IMR-90 (cell line): Measurements from ENCODE around the gene CDH23. TPM values are rescaled to one million over a fixed set of nuclear protein-coding genes. Genes with fewer than 3 reads are reported as not detected.

Source experiments
- ATAC-seq: fragments of 200-7000 bp; cut with Tn5 transposase; 2 replicates; pipeline ENCODE4 v1.9.1; 2020; ENCODE audit warnings: low read depth, mild to moderate bottlenecking, moderate library complexity
- BruUV-seq: library from RNA; stranded (reverse); fragments of 400-500 nt; replicated peaks from 2 replicates; lab custom pipeline; 2021; lab: Mats Ljungman, UMichigan
- CTCF ChIA-PET: fragments of 300-600 bp; formaldehyde crosslinking; extraction: SDS; loops from one replicate; lab custom pipeline; 2021; ENCODE audit warnings: antibody characterized with exemption; lab: Yijun Ruan, JAX
- POLR2A ChIA-PET: fragments of 300-600 bp; sonication (Branson Sonifier 250); formaldehyde crosslinking; loops from one replicate; lab custom pipeline; 2022; ENCODE audit warnings: antibody characterized with exemption; ENCODE audit not compliant: unreplicated experiment; lab: Charles Lee
- DNase-seq: peaks from one replicate; pipeline ENCODE4 v3.0.0; 2013
- H2AFZ ChIP-seq: replicated peaks from 2 replicates; pipeline ENCODE3; 2013; ENCODE audit warnings: low read length, mild to moderate bottlenecking; ENCODE audit not compliant: poor library complexity
- H2AK5ac ChIP-seq: 2 replicates; pipeline ENCODE4 v1.6.1; 2013; ENCODE audit warnings: low read depth, low read length, inconsistent platforms
- H2AK9ac ChIP-seq: replicated peaks from 2 replicates; pipeline ENCODE3; 2013; ENCODE audit warnings: mild to moderate bottlenecking, low read depth, low read length, moderate library complexity; ENCODE audit not compliant: poor library complexity
- H2BK120ac ChIP-seq: 2 replicates; pipeline ENCODE4 v1.6.1; 2013; ENCODE audit warnings: low read depth, low read length, inconsistent platforms
- H2BK15ac ChIP-seq: 3 replicates; pipeline ENCODE4 v1.6.1; 2013; ENCODE audit warnings: low read depth, low read length, inconsistent platforms
- H2BK20ac ChIP-seq: 2 replicates; pipeline ENCODE4 v1.6.1; 2013; ENCODE audit warnings: low read depth, mild to moderate bottlenecking, inconsistent platforms, low read length, moderate library complexity
- H2BK5ac ChIP-seq: 2 replicates; pipeline ENCODE4 v1.6.1; 2013; ENCODE audit warnings: mild to moderate bottlenecking, low read depth, low read length, inconsistent platforms; ENCODE audit not compliant: poor library complexity, severe bottlenecking
- H3K14ac ChIP-seq: replicated peaks from 2 replicates; pipeline ENCODE4 v1.6.1; 2013; ENCODE audit warnings: low read depth, low read length, inconsistent platforms
- H3K18ac ChIP-seq: 2 replicates; pipeline ENCODE4 v1.6.1; 2013; ENCODE audit warnings: low read depth, low read length, control low read depth
- H3K23ac ChIP-seq: 2 replicates; pipeline ENCODE4 v1.6.1; 2013; ENCODE audit warnings: low read depth, low read length, inconsistent platforms
- H3K27ac ChIP-seq: 2 replicates; pipeline ENCODE4 v1.5.1; 2013; ENCODE audit warnings: mild to moderate bottlenecking, control low read depth, low read length; ENCODE audit not compliant: insufficient read depth
- H3K27me3 ChIP-seq: 2 replicates; pipeline ENCODE4 v1.6.1; 2013; ENCODE audit warnings: low read length; ENCODE audit not compliant: control insufficient read depth, insufficient read depth
- H3K36me3 ChIP-seq: 2 replicates; pipeline ENCODE4 v1.6.1; 2013; ENCODE audit warnings: low read length, mixed read lengths; ENCODE audit not compliant: control insufficient read depth, insufficient read depth
- H3K4ac ChIP-seq: 2 replicates; pipeline ENCODE4 v1.6.1; 2013; ENCODE audit warnings: low read depth, low read length, inconsistent platforms
- H3K4me1 ChIP-seq: 2 replicates; pipeline ENCODE4 v1.6.1; 2013; ENCODE audit warnings: low read length, mixed read lengths; ENCODE audit not compliant: control insufficient read depth, insufficient read depth
- H3K4me2 ChIP-seq: 2 replicates; pipeline ENCODE4 v1.6.1; 2013; ENCODE audit warnings: low read depth, mild to moderate bottlenecking, control low read depth, low read length, moderate library complexity
- H3K4me3 ChIP-seq: 2 replicates; pipeline ENCODE4 v1.5.1; 2013; ENCODE audit warnings: low read depth, mild to moderate bottlenecking, control low read depth, low read length, moderate library complexity; ENCODE audit not compliant: insufficient read depth
- H3K56ac ChIP-seq: 2 replicates; pipeline ENCODE4 v1.6.1; 2013; ENCODE audit warnings: low read length, inconsistent platforms; ENCODE audit not compliant: insufficient read depth; ENCODE audit errors: extremely low read depth
- H3K79me1 ChIP-seq, 2 experiments: 2 replicates each; pipeline ENCODE4 v1.6.1; 2013; ENCODE audit warnings: low read length in 2 of 2, inconsistent platforms in 1 of 2, low read depth in 1 of 2
- H3K9ac ChIP-seq: 2 replicates; pipeline ENCODE4 v1.6.1; 2013; ENCODE audit warnings: low read depth, low read length, control low read depth
- H3K9me1 ChIP-seq: 2 replicates; pipeline ENCODE4 v1.6.1; 2013; ENCODE audit warnings: low read length, inconsistent platforms; ENCODE audit not compliant: insufficient read depth
- H3K9me3 ChIP-seq: 2 replicates; pipeline ENCODE4 v1.6.1; 2013; ENCODE audit warnings: low read length; ENCODE audit not compliant: control insufficient read depth, insufficient read depth
- H4K20me1 ChIP-seq: 2 replicates; pipeline ENCODE4 v1.6.1; 2013; ENCODE audit warnings: low read length, inconsistent platforms; ENCODE audit not compliant: insufficient read depth
- H4K5ac ChIP-seq: 2 replicates; pipeline ENCODE4 v1.6.1; 2013; ENCODE audit warnings: mild to moderate bottlenecking, low read depth, low read length, control low read depth
- H4K8ac ChIP-seq, 2 experiments: 2 replicates each; pipeline ENCODE4 v1.6.1; 2013; ENCODE audit warnings: low read depth in 2 of 2, low read length in 2 of 2, control low read depth in 1 of 2, inconsistent platforms in 1 of 2
- H4K91ac ChIP-seq: 2 replicates; pipeline ENCODE4 v1.6.1; 2013; ENCODE audit warnings: low read depth, low read length, inconsistent platforms; ENCODE audit not compliant: insufficient read depth
- CEBPB ChIP-seq: IDR thresholded peaks from 2 replicates; pipeline ENCODE4 v1.6.1; 2012; ENCODE audit warnings: low read depth, low read length, improper control_type of control experiment
- whole genome bisulfite sequencing, 2 experiments: methylation state at CpG; one replicate each; pipeline versions ENCODE4 v1.1.5 to v1.1.7; 2013; ENCODE audit warnings: missing lambda C conversion rate in 2 of 2; ENCODE audit not compliant: insufficient read length in 1 of 2; ENCODE audit errors: extremely low coverage in 2 of 2; 5-methylcytosine and 5-hydroxymethylcytosine counted together
- dilution Hi-C: fragments of 300-500 bp; cut with HindIII; formaldehyde crosslinking; loops from one replicate; pipeline ENCODE4 v1.14.3; 2018; ENCODE audit warnings: low sequenced_read_pairs; ENCODE audit not compliant: unreplicated experiment
- in situ Hi-C: fragments of 300-500 bp; cut with MboI; formaldehyde crosslinking; loops from 3 replicates; pipeline ENCODE4 v1.14.3; 2019; ENCODE audit warnings: low sequenced_read_pairs, inconsistent platforms, mixed read lengths
- intact Hi-C: fragments of 100-400 bp; cut with micrococcal nuclease; formaldehyde crosslinking; loops from 2 replicates; pipeline ENCODE4 v1.10.0; 2022
- polyA plus RNA-seq, 3 experiments: library from polyadenylated mRNA; depleted of rRNA; stranded (reverse); fragments of >200 nt; gene quantifications; 2 replicates each; pipeline ENCODE4 v1.2.3, GENCODE V29; 2012; ENCODE audit warnings: low replicate concordance in 1 of 3
- total RNA-seq: library from RNA; depleted of rRNA; stranded (reverse); fragments of >200 nt; gene quantifications from 2 replicates; pipeline ENCODE4 v1.2.3, GENCODE V29; 2012
- TF ChIP-seq, protein P1 (sequence below): fragments of 150-350 bp; IDR thresholded peaks from 2 replicates; pipeline ENCODE4 v1.6.1; 2016; ENCODE audit warnings: low read depth, mild to moderate bottlenecking, low read length, moderate library complexity, borderline replicate concordance

Gene CDH23
- total and polyA plus RNA-seq, 2 of the 4 experiments (the other 2 are of a cell fraction) = under 0.01 to 0.03 TPM

DNA sequence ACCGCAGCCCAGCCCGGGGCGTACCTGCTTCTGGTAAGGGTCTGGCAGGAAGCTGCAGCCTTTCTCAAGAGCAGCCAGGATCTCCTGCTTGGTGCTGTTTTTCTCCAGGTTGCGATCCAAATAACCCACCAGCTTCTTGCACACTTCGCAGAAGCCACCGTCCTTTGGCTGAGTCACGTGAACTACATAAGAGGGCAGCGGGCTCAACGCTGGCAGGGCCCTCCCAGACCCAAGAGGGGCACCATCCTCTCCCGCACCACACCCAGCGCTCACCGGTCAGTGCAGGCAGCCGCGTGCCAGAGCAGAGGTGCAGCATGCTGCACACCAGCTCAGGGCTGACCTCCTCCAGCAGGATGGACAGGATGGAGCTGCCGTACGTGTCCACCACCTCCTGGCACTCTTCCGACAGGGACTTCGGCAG is 422.7 kb downstream of the CDH23 start (continued):
- TF ChIP-seq CEBPB = no peak

DNA sequence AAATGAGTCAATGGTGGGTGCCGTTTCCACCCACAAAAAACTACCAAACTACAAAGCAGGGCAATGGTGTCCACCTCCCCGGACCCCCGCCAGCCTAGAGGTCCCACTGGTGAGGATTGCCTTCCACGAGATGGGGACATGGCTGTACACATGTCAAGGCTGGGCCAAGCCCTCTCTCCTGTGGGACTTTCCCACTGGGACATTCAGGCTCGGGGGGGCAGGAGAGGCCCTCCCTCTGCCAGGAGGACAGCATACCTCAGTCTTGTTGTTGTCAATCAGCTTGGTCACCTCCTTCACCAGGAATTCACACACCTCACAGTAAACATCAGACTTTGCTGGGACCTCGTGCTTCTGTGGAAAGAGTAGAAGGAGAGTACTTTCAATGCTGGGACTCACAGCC is 423.3 kb downstream of the CDH23 start:
- H3K79me1 ChIP-seq = peaks cover 4 to 11% of the 10 kb centered on the region in 2 experiments; a peak in 3 of 4 replicates
- no peak overlapping the region for H2AFZ ChIP-seq
- no peak overlapping the region for H2BK120ac ChIP-seq
- no peak overlapping the region for H4K8ac ChIP-seq
- no peak overlapping the region for H3K23ac ChIP-seq
- H3K27me3 ChIP-seq = no peaks in the 10 kb centered on the region
- CTCF ChIA-PET = no interaction called here
- no peak overlapping the region for H3K4me2 ChIP-seq
- no peak overlapping the region for H3K18ac ChIP-seq
- ATAC-seq = no peak
- dilution Hi-C loops (no loop called here), in situ Hi-C loops (loop anchor here (10.0 kb wide), 2 partner anchors 435 to 505 kb away; partner anchors contain the start of gene SLC29A3), intact Hi-C loops (no loop called here)
- H2BK5ac ChIP-seq = no peak overlapping the region
- H3K9me3 ChIP-seq = no peaks in the 10 kb centered on the region
- H4K91ac ChIP-seq = no peak overlapping the region
- H3K36me3 ChIP-seq = peaks cover 77% of the 10 kb centered on the region
- DNase-seq = no peak
- no peak overlapping the region for H3K27ac ChIP-seq
- no peak overlapping the region for H2AK5ac ChIP-seq
- H3K9me1 ChIP-seq = peaks cover 3% of the 10 kb centered on the region; the same call in 1 of the 2 replicates
- H4K5ac ChIP-seq = no peak overlapping the region
- H3K9ac ChIP-seq = no peak overlapping the region
- no TSS peak for BruUV-seq
- H2AK9ac ChIP-seq = no peak overlapping the region
- H3K4me3 ChIP-seq = no peak overlapping the region
- H3K4me1 ChIP-seq = no peaks in the 10 kb centered on the region
- no peak overlapping the region for H2BK20ac ChIP-seq
- no peak overlapping the region for H3K56ac ChIP-seq
- TF ChIP-seq, protein P1, sequence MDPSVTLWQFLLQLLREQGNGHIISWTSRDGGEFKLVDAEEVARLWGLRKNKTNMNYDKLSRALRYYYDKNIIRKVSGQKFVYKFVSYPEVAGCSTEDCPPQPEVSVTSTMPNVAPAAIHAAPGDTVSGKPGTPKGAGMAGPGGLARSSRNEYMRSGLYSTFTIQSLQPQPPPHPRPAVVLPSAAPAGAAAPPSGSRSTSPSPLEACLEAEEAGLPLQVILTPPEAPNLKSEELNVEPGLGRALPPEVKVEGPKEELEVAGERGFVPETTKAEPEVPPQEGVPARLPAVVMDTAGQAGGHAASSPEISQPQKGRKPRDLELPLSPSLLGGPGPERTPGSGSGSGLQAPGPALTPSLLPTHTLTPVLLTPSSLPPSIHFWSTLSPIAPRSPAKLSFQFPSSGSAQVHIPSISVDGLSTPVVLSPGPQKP = no peak
- POLR2A ChIA-PET = no interaction called here
- no peak overlapping the region for H3K4ac ChIP-seq
- 100% methylated on average over 1 of the region's 6 CpGs; no CpG with 5 or more reads in 1 of the 2 experiments for WGBS, 2 experiments
- H2BK15ac ChIP-seq = no peak overlapping the region
- peaks cover 26% of the 10 kb centered on the region for H4K20me1 ChIP-seq
- no peak overlapping the region for H3K14ac ChIP-seq
